CD4-positive, alpha-beta T cell treated with Interleukin-15 for 4 hours (primary cell): ENCODE results near the gene DEDD.

Experiments
- DNase-seq: peaks from one replicate; pipeline ENCODE4 v3.0.0-alpha.2; 2020; ENCODE audit warnings: low spot score

Gene DEDD

DNA sequence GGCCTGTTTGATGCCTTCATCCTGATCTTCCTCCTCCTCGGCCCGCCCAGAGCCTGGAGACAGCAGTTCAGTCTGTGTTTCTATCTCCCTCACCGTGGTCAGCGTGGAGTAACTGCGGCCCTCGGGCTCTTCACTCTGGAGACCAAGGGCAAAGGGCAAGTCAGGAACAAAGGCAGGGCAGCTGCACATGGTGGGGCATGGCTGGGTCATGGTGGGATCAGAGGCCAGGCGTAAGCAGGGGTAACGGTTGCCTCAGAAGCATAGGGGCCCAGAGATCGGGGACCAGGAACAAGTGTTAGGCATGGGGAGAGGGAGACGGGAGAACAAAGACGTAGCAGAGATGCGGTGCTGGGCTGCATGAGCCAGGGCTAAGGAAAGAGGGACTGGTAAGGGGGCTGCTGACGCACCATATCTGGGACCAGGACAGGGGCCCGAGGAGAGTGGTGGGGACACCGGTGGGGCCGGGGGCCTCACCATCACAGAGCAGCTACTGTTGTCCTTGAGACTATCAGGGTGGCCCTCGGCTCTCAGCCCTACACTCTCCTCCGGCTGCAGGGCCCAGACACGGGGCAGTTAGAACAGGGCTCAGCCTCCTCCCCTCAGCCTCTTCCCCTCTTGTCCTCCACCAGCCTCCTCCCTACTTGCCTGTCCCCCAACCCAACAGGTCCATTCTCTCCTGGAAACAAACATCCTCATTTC, 59.6 kb downstream of the DEDD start:
- no peak for DNase-seq

DNA sequence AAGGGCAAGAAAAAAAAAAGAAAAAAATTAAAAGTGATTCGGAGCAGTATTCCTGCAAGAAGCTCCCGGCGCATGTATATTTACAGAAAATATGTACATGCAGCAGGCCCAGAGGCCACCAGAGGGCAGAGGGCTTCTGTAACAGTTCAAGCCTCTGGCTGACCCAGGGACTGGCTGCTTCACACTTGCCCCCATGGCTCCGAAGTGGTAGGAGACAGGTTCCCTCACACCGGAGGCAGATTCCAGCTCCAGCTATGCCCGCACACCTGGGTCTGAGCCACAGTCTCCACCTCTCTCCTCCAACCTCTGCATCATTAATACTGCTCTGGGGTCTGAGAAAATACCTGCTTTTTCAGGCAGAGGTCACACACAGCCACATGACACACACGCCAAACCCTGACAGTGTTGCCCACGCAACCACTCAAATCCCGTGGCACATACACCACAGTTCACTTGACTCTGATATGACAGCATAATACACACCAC, 60.5 kb downstream of the DEDD start:
- DNase-seq: peak; percentile 48
